Endothelial cell (in vitro differentiated cells): ENCODE results near the gene SH3BGRL3. TPM values are rescaled to one million over a fixed set of nuclear protein-coding genes. Genes with fewer than 3 reads are reported as not detected.

Experiments
- DNase-seq: peaks from one replicate; pipeline ENCODE4 v3.0.0; 2021; ENCODE audit warnings: low spot score
- H3K27ac Mint-ChIP-seq: one replicate; pipeline ENCODE4 v1.8.0; 2021; ENCODE audit warnings: mixed read lengths, inconsistent platforms; ENCODE audit not compliant: unreplicated experiment
- H3K27me3 Mint-ChIP-seq: one replicate; pipeline ENCODE4 v1.8.0; 2021; ENCODE audit warnings: mild to moderate bottlenecking, moderate library complexity, mixed read lengths, inconsistent platforms; ENCODE audit not compliant: unreplicated experiment
- H3K36me3 Mint-ChIP-seq: one replicate; pipeline ENCODE4 v1.8.0; 2021; ENCODE audit warnings: mild to moderate bottlenecking, low read depth, mixed read lengths, inconsistent platforms; ENCODE audit not compliant: unreplicated experiment
- H3K4me1 Mint-ChIP-seq: one replicate; pipeline ENCODE4 v1.8.0; 2021; ENCODE audit warnings: mild to moderate bottlenecking, mixed read lengths, inconsistent platforms; ENCODE audit not compliant: unreplicated experiment
- H3K4me3 Mint-ChIP-seq: one replicate; pipeline ENCODE4 v1.8.0; 2021; ENCODE audit warnings: mild to moderate bottlenecking, mixed read lengths, inconsistent platforms; ENCODE audit not compliant: unreplicated experiment
- H3K9me3 Mint-ChIP-seq: one replicate; pipeline ENCODE4 v1.8.0; 2021; ENCODE audit warnings: mixed read lengths, inconsistent platforms; ENCODE audit not compliant: unreplicated experiment
- CTCF ChIP-seq: fragments of 200-600 bp; sonication (generic); IDR thresholded peaks from one replicate; pipeline ENCODE4 v1.5.0; 2021; ENCODE audit warnings: antibody characterized with exemption; ENCODE audit not compliant: unreplicated experiment
- total RNA-seq: library from RNA; stranded (reverse); fragmentation: NEBNext Ultra II Directional; extraction: Animal tissue kit (Norgen Biotek cat#: 25700); gene quantifications from one replicate; pipeline ENCODE4 v1.2.1, GENCODE V29; 2021; ENCODE audit not compliant: unreplicated experiment

SH3BGRL3 gene
- total RNA-seq, 1 donor from 2014 or later = 226 TPM

- no peak overlapping the region for H3K27ac Mint-ChIP-seq
- H3K9me3 Mint-ChIP-seq = no peaks in the 10 kb centered on the region
- H3K4me3 Mint-ChIP-seq = no peak overlapping the region
- no peak for TF ChIP-seq CTCF
- H3K4me1 Mint-ChIP-seq = peaks cover 10% of the 10 kb centered on the region
- no peak for DNase-seq
- peaks cover 6% of the 10 kb centered on the region for H3K27me3 Mint-ChIP-seq
- no peaks in the 10 kb centered on the region for H3K36me3 Mint-ChIP-seq
These were observed 36.3 kb downstream of the SH3BGRL3 start for GRCh38 chr1:26315874-26316850.

GRCh38 chr1:26317146-26317545, 37.3 kb downstream of the SH3BGRL3 start:
- Mint-ChIP-seq H3K4me1 (peaks cover 13% of the 10 kb centered on the region), H3K27ac (peak overlapping the region; percentile 39), H3K4me3 (no peak overlapping the region), H3K9me3 (no peaks in the 10 kb centered on the region), H3K27me3 (peaks cover 6% of the 10 kb centered on the region), H3K36me3 (no peaks in the 10 kb centered on the region)
- DNase-seq = no peak
- TF ChIP-seq CTCF = no peak

- Mint-ChIP-seq H3K4me1 (peaks cover 13% of the 10 kb centered on the region), H3K36me3 (no peaks in the 10 kb centered on the region), H3K4me3 (no peak within 1 kb of the TSS), H3K27ac (peak within 1 kb of the TSS; percentile 64), H3K27me3 (peaks cover 6% of the 10 kb centered on the region), H3K9me3 (no peaks in the 10 kb centered on the region)
- no peak for TF ChIP-seq CTCF
- no peak for DNase-seq
These were observed 37.9 kb downstream of the SH3BGRL3 start, which contains the start of gene CD52 for GRCh38 chr1:26317612-26318337. Gene CD52, plus strand, starts transcription at chr1:26317958. Its CDS starts 60 bp downstream, at chr1:26318018.

DNA sequence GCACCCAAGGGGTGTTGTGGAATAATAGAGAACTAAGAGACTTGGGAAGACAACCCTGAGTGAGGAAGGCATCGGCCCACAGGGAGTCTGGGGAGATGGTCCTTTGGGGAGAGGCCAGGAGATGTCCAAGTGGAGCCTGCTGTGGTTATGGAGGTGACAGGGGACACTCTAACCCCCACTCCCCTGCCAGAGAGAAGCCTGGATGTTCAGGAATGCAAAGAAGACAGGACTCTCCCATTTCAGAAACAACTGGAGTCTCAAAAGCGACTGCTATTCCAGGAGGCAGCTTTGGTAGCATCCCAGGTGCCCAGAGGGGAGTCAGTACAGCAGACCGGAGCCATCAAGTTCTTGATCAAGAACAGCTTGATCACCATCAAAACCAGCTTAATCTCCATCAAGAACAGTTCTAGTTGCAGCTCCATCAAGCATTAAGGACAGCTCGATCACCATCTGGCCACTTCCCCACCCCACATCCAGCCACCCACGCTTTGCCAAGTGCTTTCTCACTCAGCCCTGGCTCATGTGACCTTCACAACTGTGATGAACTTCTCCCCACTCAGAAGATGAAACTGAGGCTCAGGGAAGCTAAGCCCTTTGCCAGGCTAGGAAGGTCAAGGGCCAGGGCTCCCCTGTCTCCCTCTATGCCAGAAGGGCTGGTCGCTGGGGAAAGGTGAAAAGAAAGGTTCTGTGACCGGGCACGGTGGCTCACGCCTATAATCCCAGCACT, 38.6 kb downstream of the SH3BGRL3 start:
- Mint-ChIP-seq H3K27me3 (peaks cover 6% of the 10 kb centered on the region), H3K36me3 (no peaks in the 10 kb centered on the region), H3K9me3 (no peaks in the 10 kb centered on the region), H3K27ac (no peak overlapping the region), H3K4me1 (peaks cover 13% of the 10 kb centered on the region), H3K4me3 (no peak overlapping the region)
- DNase-seq = no peak
- TF ChIP-seq CTCF = no peak
